GM19239 (cell line): ENCODE data around the gene CSN3.
"Not testable (repeated sequence)": the region's sequence is repeated elsewhere in the genome, so short reads cannot be mapped to it uniquely, and the experiment has no call there.

ENCODE experiments used
- DNase-seq: peaks from one replicate; pipeline ENCODE4 v3.0.0; 2011; ENCODE audit warnings: low spot score; ENCODE audit not compliant: insufficient read length
- FAIRE-seq: peaks from 2 replicates; lab custom pipeline; 2011; peaks lifted over from hg19 to GRCh38; lab: Jason Lieb, UNC

Gene CSN3

GRCh38 chr4:70242297-70242696 is at the start of gene CSN3:
TSS of gene CSN3 (plus strand) at chr4:70242597. CDS start at chr4:70244820, 2,223 bp downstream.
- FAIRE-seq, DNase-seq: not testable (repeated sequence)

GRCh38 chr4:70192895-70193294 is 49.5 kb upstream of the CSN3 start:
- no peak for FAIRE-seq
- DNase-seq, result no peak

GRCh38 chr4:70195425-70195824 is 47.0 kb upstream of the CSN3 start, which contains the start of gene ODAM:
TSS of gene ODAM (plus strand) at chr4:70195725. CDS start at chr4:70196544, 819 bp downstream.
- no peak for FAIRE-seq

GRCh38 chr4:70196857-70197256 is 45.5 kb upstream of the CSN3 start:
- no peak for FAIRE-seq
- DNase-seq, result no peak

More at GRCh38 chr4:70195425-70195824, 47.0 kb upstream of the CSN3 start, which contains the start of gene ODAM:
- DNase-seq, result no peak

GRCh38 chr4:70197842-70198241 is 44.6 kb upstream of the CSN3 start:
- DNase-seq (no peak), FAIRE-seq (no peak)

GRCh38 chr4:70203601-70204000 is 38.8 kb upstream of the CSN3 start:
- DNase-seq (no peak), FAIRE-seq (no peak)

- DNase-seq, FAIRE-seq: not testable (repeated sequence)
Measured at GRCh38 chr4:70212752-70213151, 29.6 kb upstream of the CSN3 start.

- not testable (repeated sequence) for DNase-seq, FAIRE-seq
Measured at GRCh38 chr4:70216109-70216508, 26.3 kb upstream of the CSN3 start.

GRCh38 chr4:70216550-70216949 is 25.8 kb upstream of the CSN3 start:
- DNase-seq, FAIRE-seq: not testable (repeated sequence)

GRCh38 chr4:70221389-70221788 is 21.0 kb upstream of the CSN3 start:
- not testable (repeated sequence) for DNase-seq, FAIRE-seq

GRCh38 chr4:70221818-70222217 is 20.6 kb upstream of the CSN3 start:
- peak; percentile 68 for FAIRE-seq
- not testable (repeated sequence) for DNase-seq

GRCh38 chr4:70225824-70226223 is 16.6 kb upstream of the CSN3 start, which contains the start of gene FDCSP:
TSS of gene FDCSP (plus strand) at chr4:70226124. CDS start at chr4:70231195, 5,071 bp downstream.
- no peak for FAIRE-seq

GRCh38 chr4:70236125-70236524 is 6.3 kb upstream of the CSN3 start:
- FAIRE-seq (no peak), DNase-seq (no peak)

More at GRCh38 chr4:70225824-70226223, 16.6 kb upstream of the CSN3 start, which contains the start of gene FDCSP:
- DNase-seq, result no peak

- no peak for DNase-seq
- FAIRE-seq, result no peak
Measured at GRCh38 chr4:70239131-70239883, 3.1 kb upstream of the CSN3 start.

- DNase-seq (no peak), FAIRE-seq (no peak)
Measured at GRCh38 chr4:70239884-70240591, 2.4 kb upstream of the CSN3 start.

GRCh38 chr4:70243091-70243490 is 694 bp downstream of the CSN3 start:
- FAIRE-seq (no peak), DNase-seq (no peak)

GRCh38 chr4:70251250-70251944 is 9.0 kb downstream of the CSN3 start:
- DNase-seq (no peak), FAIRE-seq (no peak)

GRCh38 chr4:70251945-70252277 is 9.5 kb downstream of the CSN3 start:
- DNase-seq, result no peak
- FAIRE-seq, result no peak

- no peak for DNase-seq
- no peak for FAIRE-seq
Measured at GRCh38 chr4:70269674-70270073, 27.3 kb downstream of the CSN3 start.

- no peak for DNase-seq
Measured at GRCh38 chr4:70277121-70277520, 34.7 kb downstream of the CSN3 start.

GRCh38 chr4:70280567-70280966 is 38.2 kb downstream of the CSN3 start:
- DNase-seq (no peak), FAIRE-seq (no peak)

More at GRCh38 chr4:70277121-70277520, 34.7 kb downstream of the CSN3 start:
- FAIRE-seq, result no peak
